ENCODE measurements around the gene PRKAG2.

The PRKAG2 gene

GRCh38 chr7:151722533-151722932, 154.4 kb downstream of the PRKAG2 start:
- H4K20me1 ChIP-seq (ENCODE audit: insufficient read depth, low read length), result no peaks in the 10 kb centered on the region
- H3K27me3 ChIP-seq (ENCODE audit: low read depth, low read length), result 0 out of 2 replicates have a peak, but pooled peaks cover 3% of the 10 kb centered on the region
- H3K27ac ChIP-seq (ENCODE audit: low read length), result no peak overlapping the region
- no peak overlapping the region for H3K9ac ChIP-seq (ENCODE audit: low read length)
- TF ChIP-seq EZH2phosphoT487 (IDR thresholded peaks at IDR 0.05; ENCODE audit: low read depth), result no peak
- TF ChIP-seq, protein P1, sequence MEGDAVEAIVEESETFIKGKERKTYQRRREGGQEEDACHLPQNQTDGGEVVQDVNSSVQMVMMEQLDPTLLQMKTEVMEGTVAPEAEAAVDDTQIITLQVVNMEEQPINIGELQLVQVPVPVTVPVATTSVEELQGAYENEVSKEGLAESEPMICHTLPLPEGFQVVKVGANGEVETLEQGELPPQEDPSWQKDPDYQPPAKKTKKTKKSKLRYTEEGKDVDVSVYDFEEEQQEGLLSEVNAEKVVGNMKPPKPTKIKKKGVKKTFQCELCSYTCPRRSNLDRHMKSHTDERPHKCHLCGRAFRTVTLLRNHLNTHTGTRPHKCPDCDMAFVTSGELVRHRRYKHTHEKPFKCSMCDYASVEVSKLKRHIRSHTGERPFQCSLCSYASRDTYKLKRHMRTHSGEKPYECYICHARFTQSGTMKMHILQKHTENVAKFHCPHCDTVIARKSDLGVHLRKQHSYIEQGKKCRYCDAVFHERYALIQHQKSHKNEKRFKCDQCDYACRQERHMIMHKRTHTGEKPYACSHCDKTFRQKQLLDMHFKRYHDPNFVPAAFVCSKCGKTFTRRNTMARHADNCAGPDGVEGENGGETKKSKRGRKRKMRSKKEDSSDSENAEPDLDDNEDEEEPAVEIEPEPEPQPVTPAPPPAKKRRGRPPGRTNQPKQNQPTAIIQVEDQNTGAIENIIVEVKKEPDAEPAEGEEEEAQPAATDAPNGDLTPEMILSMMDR (IDR thresholded peaks at IDR 0.05; ENCODE audit: low read depth, low read length), result no peak
- H3K4me1 ChIP-seq (ENCODE audit: low read length), result peaks cover 17% of the 10 kb centered on the region
- no peak overlapping the region for H3K4me3 ChIP-seq (ENCODE audit: low read length)
- no peak overlapping the region for H2AFZ ChIP-seq (ENCODE audit: low read depth, low read length)
- no peaks in the 10 kb centered on the region for H3K79me2 ChIP-seq (ENCODE audit: low read length)
- H3K9me3 ChIP-seq (ENCODE audit: insufficient read depth, low read length), result no peaks in the 10 kb centered on the region
- no peak overlapping the region for H3K4me2 ChIP-seq (ENCODE audit: low read length)
- no peaks in the 10 kb centered on the region for H3K36me3 ChIP-seq (replicated peaks; ENCODE audit: low read depth, low read length)

DNA sequence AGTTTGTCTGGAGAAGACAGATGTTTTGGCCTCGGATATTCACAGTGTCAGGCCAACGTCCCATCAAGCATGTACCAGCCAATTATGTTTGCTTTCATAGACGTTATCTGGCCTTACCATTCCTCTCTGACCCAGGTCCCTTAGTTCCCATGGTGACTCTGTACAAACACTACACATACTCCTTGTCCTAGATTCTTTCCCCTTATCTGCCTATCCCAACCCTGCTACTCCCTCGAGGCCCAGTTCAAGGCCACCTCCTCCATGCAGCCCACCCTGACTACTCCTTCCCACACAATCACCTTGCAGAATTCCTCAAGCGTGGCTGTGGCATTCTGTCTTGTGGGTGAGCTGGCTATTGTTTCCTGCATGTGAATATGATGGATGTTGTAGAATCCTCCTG, 155.2 kb downstream of the PRKAG2 start:
- peaks cover 8% of the 10 kb centered on the region for H3K4me1 ChIP-seq (ENCODE audit: low read length)

DNA sequence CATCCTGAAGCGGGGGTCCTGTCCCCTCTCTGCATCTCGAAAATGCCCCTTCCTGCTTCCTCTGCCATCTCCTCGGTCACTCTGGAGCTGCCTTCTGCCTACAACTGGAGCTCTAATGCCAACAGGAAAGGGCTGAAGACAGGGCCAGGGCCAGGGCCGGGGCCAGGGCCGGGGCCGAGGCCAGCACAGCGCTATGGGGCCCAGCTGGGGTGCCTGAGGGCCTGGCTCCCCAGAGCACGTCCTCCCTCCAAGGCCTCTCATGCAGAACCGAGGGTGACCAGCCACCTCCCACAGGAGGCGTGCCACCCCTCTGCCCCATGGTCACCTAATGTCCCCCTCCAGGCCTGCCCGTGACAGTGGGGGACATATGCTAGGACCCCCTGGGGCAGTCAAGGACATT, 155.7 kb downstream of the PRKAG2 start:
- H3K27ac ChIP-seq (ENCODE audit: low read length), result no peak overlapping the region
- H3K4me3 ChIP-seq (ENCODE audit: low read length), result no peak overlapping the region
- H3K27me3 ChIP-seq (ENCODE audit: low read depth, low read length), result peaks cover 8% of the 10 kb centered on the region; the same call in 1 of the 2 replicates
- H3K9ac ChIP-seq (ENCODE audit: low read length), result no peak overlapping the region
- no peaks in the 10 kb centered on the region for H3K36me3 ChIP-seq (replicated peaks; ENCODE audit: low read depth, low read length)
- H2AFZ ChIP-seq (ENCODE audit: low read depth, low read length), result no peak overlapping the region
- no peaks in the 10 kb centered on the region for H4K20me1 ChIP-seq (ENCODE audit: insufficient read depth, low read length)
- H3K79me2 ChIP-seq (ENCODE audit: low read length), result no peaks in the 10 kb centered on the region
- H3K4me2 ChIP-seq (ENCODE audit: low read length), result no peak overlapping the region
- TF ChIP-seq, protein P1 (IDR thresholded peaks at IDR 0.05; ENCODE audit: low read depth, low read length), result no peak
- no peak for TF ChIP-seq EZH2phosphoT487 (IDR thresholded peaks at IDR 0.05; ENCODE audit: low read depth)
- H3K4me1 ChIP-seq (ENCODE audit: low read length), result peaks cover 4% of the 10 kb centered on the region
- no peaks in the 10 kb centered on the region for H3K9me3 ChIP-seq (ENCODE audit: insufficient read depth, low read length)

More for the DNA sequence above, 155.2 kb downstream of the PRKAG2 start:
- Histone ChIP-seq H3K9me3 (ENCODE audit: insufficient read depth, low read length) (no peaks in the 10 kb centered on the region), H3K79me2 (ENCODE audit: low read length) (no peaks in the 10 kb centered on the region), H3K9ac (ENCODE audit: low read length) (no peak overlapping the region), H3K27me3 (ENCODE audit: low read depth, low read length) (peaks cover 4% of the 10 kb centered on the region; the same call in 1 of the 2 replicates), H4K20me1 (ENCODE audit: insufficient read depth, low read length) (no peaks in the 10 kb centered on the region), H3K27ac (ENCODE audit: low read length) (no peak overlapping the region), H2AFZ (ENCODE audit: low read depth, low read length) (no peak overlapping the region), H3K4me3 (ENCODE audit: low read length) (no peak overlapping the region), H3K36me3 (replicated peaks; ENCODE audit: low read depth, low read length) (no peaks in the 10 kb centered on the region), H3K4me2 (ENCODE audit: low read length) (no peak overlapping the region)
- TF ChIP-seq, protein P1 (IDR thresholded peaks at IDR 0.05; ENCODE audit: low read depth, low read length), result no peak
- no peak for TF ChIP-seq EZH2phosphoT487 (IDR thresholded peaks at IDR 0.05; ENCODE audit: low read depth)

DNA sequence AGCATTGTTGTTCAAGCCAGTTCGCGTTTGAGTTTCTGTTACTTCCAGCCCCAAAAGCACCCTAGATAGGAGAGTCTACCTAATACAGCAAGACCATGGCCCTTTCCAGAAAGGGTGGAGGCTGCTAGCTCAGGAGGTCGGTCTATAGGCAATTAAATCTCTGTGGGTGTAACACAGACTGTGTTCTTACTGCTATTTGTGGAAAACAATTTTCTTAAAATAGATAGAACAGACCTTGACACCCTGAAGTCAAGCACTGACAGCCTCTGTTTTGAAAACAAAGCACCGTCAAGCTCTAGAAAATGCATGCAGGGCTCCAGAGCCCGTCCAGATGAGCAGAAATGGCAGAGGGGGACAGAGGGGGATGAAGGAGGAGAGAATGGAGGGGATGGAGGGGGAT, 156.6 kb downstream of the PRKAG2 start:
- peaks cover 11% of the 10 kb centered on the region for H3K27me3 ChIP-seq (ENCODE audit: low read depth, low read length)
- H3K79me2 ChIP-seq (ENCODE audit: low read length), result no peaks in the 10 kb centered on the region
- no peak overlapping the region for H3K4me3 ChIP-seq (ENCODE audit: low read length)
- no peaks in the 10 kb centered on the region for H3K9me3 ChIP-seq (ENCODE audit: insufficient read depth, low read length)
- no peak overlapping the region for H2AFZ ChIP-seq (ENCODE audit: low read depth, low read length)
- no peak overlapping the region for H3K9ac ChIP-seq (ENCODE audit: low read length)
- peaks cover 7% of the 10 kb centered on the region; the same call in 1 of the 2 replicates for H3K4me1 ChIP-seq (ENCODE audit: low read length)
- H4K20me1 ChIP-seq (ENCODE audit: insufficient read depth, low read length), result no peaks in the 10 kb centered on the region
- no peaks in the 10 kb centered on the region for H3K36me3 ChIP-seq (replicated peaks; ENCODE audit: low read depth, low read length)
- no peak for TF ChIP-seq EZH2phosphoT487 (IDR thresholded peaks at IDR 0.05; ENCODE audit: low read depth)
- TF ChIP-seq, protein P1 (IDR thresholded peaks at IDR 0.05; ENCODE audit: low read depth, low read length), result no peak
- H3K27ac ChIP-seq (ENCODE audit: low read length), result no peak overlapping the region
- no peak overlapping the region for H3K4me2 ChIP-seq (ENCODE audit: low read length)
